ENCODE measurements around the gene STX4.

The STX4 gene

DNA sequence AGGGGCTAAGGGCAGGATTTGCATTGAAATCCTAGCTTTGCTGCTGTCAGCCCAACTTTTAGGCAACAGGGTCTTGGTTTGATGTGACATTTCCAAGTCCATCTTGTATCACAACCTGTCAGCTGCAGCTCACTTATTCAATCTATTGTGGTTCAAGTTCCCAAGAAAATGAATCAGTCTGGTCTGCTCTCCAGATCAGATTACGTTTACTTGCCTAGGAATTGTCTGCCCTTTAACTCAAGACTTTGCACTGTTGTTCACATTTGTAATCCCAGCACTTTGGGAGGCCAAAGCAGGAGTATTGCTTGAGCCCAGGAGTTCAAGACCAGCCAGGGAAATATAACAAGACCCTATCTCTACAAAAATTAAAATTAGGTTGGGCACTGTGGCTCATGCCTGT lies 10.0 kb downstream of the STX4 start:
- DNase-seq (ENCODE audit: low spot score), result no peak
- TF ChIP-seq, protein P1, sequence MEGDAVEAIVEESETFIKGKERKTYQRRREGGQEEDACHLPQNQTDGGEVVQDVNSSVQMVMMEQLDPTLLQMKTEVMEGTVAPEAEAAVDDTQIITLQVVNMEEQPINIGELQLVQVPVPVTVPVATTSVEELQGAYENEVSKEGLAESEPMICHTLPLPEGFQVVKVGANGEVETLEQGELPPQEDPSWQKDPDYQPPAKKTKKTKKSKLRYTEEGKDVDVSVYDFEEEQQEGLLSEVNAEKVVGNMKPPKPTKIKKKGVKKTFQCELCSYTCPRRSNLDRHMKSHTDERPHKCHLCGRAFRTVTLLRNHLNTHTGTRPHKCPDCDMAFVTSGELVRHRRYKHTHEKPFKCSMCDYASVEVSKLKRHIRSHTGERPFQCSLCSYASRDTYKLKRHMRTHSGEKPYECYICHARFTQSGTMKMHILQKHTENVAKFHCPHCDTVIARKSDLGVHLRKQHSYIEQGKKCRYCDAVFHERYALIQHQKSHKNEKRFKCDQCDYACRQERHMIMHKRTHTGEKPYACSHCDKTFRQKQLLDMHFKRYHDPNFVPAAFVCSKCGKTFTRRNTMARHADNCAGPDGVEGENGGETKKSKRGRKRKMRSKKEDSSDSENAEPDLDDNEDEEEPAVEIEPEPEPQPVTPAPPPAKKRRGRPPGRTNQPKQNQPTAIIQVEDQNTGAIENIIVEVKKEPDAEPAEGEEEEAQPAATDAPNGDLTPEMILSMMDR (conservative IDR thresholded peaks at IDR 0.05; ENCODE audit: low read depth), result no peak
- POLR2A ChIA-PET (ENCODE audit: low non-redundant PET), result no interaction called here
- no peak overlapping the region for H3K27ac ChIP-seq
- CTCF ChIA-PET, result no interaction called here

DNA sequence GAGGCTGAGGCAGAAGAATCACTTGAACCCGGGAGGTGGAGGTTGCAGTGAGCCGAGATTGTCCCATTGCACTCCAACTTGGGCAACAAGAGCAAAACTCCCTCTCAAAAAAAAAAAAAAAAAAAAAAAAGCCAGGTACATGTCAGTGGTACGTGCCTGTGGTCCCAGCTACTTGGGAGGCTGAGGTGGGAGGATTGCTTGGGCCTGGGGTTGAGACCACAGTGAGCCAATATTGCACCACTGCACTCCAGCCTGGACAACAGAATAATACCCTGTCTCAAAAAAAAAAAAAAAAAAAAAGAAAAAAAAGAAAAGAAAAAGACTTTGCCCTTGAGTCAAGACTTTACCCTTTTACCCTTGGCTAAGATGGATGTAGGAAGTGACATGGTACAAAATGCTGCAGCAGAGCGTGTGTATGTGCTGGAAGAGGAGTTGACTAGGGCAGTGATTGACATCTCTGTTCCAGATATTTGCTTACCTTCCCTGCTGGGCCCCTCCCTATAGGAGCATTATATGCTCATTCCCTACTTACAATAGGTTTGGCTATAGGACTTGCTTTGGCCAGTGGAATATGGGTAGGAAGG lies 10.6 kb downstream of the STX4 start:
- H3K27ac ChIP-seq, result no peak overlapping the region
- ChIA-PET CTCF (interaction anchor here (0.6 kb wide), 1 partner anchor 11 kb away, joined by 5 read pairs; the partner anchor contains the start of gene STX4), POLR2A (ENCODE audit: low non-redundant PET) (no interaction called here)
- DNase-seq (ENCODE audit: low spot score), result no peak
- TF ChIP-seq, protein P1 (conservative IDR thresholded peaks at IDR 0.05; ENCODE audit: low read depth), result no peak

DNA sequence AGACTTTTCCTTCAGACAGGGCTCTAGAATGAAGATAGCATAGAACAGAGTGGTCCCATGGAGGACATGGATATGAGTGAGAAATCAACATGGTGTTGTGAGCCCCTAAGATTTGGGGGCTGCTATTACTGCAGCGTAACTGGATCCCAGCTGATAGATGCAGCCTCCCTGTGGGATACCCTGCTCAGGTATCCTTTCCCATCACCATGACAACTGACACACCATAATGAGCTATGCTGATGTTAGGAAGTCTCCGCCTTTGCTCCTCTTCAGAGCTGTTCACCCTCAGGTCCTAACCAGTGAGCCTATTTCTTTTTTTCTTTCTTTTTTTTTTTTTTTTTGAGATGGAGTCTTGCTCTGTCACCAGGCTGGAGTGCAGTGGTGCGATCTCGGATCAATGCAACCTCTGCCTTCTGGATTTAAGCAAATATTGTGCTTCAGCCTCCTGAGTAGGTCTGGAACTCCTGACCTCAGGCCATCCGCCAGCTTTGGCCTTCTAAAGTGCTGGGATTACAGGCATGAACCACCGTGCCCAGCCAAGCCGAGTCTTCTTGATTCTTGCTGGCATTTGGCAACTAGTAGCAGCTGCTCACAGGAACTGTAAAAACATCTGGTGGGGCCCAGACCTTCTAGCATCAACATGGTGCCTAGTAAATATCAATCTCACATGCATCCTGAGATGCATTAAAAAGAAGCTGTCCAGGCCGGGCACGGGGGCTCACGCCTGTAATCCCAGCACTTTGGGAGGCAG lies 17.1 kb downstream of the STX4 start:
- CTCF ChIA-PET, result interaction anchor here (0.6 to 0.7 kb wide), 2 partner anchors 16 to 118 kb away, joined by 3 to 8 read pairs; no protein-coding TSS in a partner anchor
- POLR2A ChIA-PET (ENCODE audit: low non-redundant PET), result no interaction called here
- peak overlapping the region; percentile 92 for H3K27ac ChIP-seq
- DNase-seq (ENCODE audit: low spot score), result no peak
- TF ChIP-seq, protein P1 (conservative IDR thresholded peaks at IDR 0.05; ENCODE audit: low read depth), result no peak

DNA sequence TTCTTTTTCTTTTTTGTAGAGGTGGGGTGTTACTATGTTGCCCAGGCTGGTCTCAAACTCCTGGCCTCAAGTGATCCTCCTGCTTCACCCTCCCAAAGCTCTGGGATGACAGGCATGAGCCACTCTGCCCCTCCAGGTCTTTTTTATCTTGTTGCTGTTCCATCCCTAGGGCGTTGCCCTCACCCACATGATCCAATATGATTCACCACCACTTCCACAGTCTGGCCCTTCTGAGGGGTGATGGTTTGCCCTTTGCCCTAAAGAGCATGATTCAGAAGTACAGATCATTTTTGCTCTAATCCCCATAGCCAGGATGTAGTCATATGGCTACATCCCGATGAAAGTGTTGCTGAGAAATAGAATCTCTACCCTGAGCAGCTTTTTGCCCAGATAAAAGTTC lies 18.8 kb downstream of the STX4 start:
- TF ChIP-seq, protein P1 (conservative IDR thresholded peaks at IDR 0.05; ENCODE audit: low read depth), result no peak
- peak; percentile 95 for DNase-seq (ENCODE audit: low spot score)
- ChIA-PET POLR2A (ENCODE audit: low non-redundant PET) (interaction anchor here (0.5 kb wide), 1 partner anchor 50 kb away, joined by 12 read pairs; no protein-coding TSS in a partner anchor), CTCF (interaction anchor here (0.6 to 1.0 kb wide), 4 partner anchors 13 to 93 kb away, joined by 3 to 4 read pairs (median 3); partner anchors contain the start of gene PRSS8)
- H3K27ac ChIP-seq, result peak overlapping the region; percentile 92

DNA sequence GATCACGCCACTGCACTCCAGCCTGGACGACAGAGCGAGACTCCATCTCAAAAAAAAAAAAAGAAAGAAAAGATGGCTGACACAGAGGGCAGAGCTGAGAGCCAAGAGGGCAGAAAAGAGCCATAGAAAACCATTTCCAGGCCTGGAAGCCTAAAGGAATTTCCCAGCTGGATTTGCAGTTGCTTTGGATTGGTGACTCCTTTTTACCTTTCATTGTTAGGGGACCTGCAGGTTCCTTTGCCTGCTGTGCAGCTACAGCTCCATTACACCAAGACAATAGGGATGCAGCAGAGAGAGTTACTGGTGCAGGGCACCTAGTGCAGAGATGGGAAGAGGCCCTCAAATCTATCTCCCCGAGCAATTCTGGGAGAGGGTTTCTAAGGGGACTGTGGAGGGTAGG lies 22.3 kb downstream of the STX4 start:
- CTCF ChIA-PET, result interaction anchor here (0.9 kb wide), 1 partner anchor 102 kb away, joined by 5 read pairs; no protein-coding TSS in a partner anchor
- no peak for DNase-seq (ENCODE audit: low spot score)
- POLR2A ChIA-PET (ENCODE audit: low non-redundant PET), result no interaction called here
- TF ChIP-seq, protein P1 (conservative IDR thresholded peaks at IDR 0.05; ENCODE audit: low read depth), result no peak
- H3K27ac ChIP-seq, result peak overlapping the region; percentile 22

DNA sequence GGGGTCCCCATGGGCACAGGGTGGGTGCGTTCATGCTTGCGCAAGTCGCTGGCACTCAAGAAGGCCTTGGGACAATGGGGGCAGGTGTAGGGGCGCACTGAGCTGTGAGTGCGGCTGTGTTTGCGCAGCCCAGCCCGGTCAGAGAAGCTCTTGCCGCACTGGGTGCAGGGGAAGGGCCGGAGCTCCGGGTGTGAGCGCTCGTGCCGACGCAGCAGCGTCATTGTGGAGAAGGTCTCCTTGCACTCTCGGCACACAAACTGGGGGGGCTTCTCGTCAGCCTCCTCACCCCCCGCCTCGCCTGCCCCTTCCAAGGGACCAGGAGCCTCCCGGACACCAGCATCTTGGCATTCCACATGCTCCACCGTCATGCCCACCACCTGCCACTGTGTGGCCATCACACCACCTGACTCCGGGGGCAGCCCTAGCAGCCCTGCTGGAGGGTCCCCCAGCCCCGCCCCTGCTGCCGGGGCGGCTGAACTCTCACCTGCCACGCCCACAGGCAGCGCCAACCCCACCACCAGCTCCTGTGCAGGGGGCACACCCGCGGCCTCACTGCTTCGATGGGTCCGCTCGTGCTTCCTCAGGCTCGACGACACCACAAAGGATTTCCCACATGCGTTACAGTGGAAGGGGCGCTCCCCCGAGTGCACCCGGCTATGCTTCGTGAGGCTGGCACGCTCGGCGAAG lies 27.9 kb downstream of the STX4 start:
- DNase-seq (ENCODE audit: low spot score), result no peak
- H3K27ac ChIP-seq, result peak overlapping the region; percentile 10; the same call in 1 of the 2 replicates
- TF ChIP-seq, protein P1 (conservative IDR thresholded peaks at IDR 0.05; ENCODE audit: low read depth), result no peak
- CTCF ChIA-PET, result interaction anchor here (0.7 kb wide), 1 partner anchor 35 kb away, joined by 3 read pairs; no protein-coding TSS in a partner anchor
- POLR2A ChIA-PET (ENCODE audit: low non-redundant PET), result no interaction called here

All from RWPE1 (cell line).